ENCODE data around the gene TTC27. TPM values are rescaled to one million over a fixed set of nuclear protein-coding genes. Genes with fewer than 3 reads are reported as not detected.

The TTC27 gene
- 21.0 to 25.1 TPM (median 22.1 TPM) in 3 replicates for total RNA-seq (2021)
- Bru-seq, nascent RNA = percentile 61 among the genes with signal in this experiment
- long read RNA-seq, experiment 1, transcript TTC27-201 (20 exons, 2,876 nt) = major isoform, 80 of 112 reads
- long read RNA-seq, experiment 1, partial matches to known transcripts = 11 of 112 reads
- long read RNA-seq, experiment 1, other reads (novel, unspliced or antisense) = 21 of 112 reads
- long read RNA-seq, experiment 2, partial matches to known transcripts = 9 of 31 reads
- long read RNA-seq, experiment 2, other reads (novel, unspliced or antisense) = 22 of 31 reads
- long read RNA-seq, experiment 3, transcript TTC27-201 (20 exons, 2,876 nt) = major isoform, 27 of 47 reads
- long read RNA-seq, experiment 3, partial matches to known transcripts = 8 of 47 reads
- long read RNA-seq, experiment 3, other reads (novel, unspliced or antisense) = 12 of 47 reads

DNA sequence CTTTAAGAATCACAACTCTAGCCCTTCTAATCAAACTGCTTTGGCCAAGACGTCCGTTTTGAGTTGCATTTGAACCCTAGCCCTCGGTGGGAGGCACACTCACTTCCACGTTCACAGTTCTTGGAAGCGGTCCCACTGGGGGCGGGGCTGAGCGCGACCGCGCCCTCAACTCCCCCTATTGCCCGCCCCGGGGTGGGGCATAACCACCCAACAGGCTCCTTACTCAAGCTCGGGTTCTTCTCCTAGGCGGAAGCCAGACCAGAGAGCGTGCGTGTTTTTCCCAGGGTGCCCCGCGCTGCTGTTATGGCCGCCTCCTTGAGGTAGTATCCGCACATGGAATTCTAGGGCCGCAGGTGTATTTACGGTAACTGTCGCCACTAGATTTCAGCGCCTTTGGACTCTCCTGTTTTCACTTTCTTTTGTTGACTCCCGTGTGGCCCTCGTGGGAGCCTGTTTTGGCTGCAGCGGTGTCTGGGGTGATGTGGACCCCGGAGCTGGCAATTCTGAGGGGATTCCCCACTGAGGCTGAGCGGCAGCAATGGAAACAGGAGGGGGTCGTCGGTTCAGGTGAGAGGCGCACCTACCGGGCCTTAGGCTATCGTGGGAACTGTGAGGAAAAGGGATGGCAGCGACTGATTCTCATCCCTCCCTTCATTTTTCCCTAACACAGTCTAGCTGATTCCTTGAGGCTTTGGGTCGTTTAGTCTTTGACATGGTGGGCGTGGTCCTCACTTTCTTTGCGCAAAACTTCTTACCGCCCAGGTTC is at the start of gene TTC27:
TSS of gene TTC27 (plus strand) at position 237 of the 766 bp plus-strand sequence. CDS start at position 480, 243 bp downstream.
- ATAC-seq (peak; percentile 95), DNase-seq (ENCODE audit: low spot score) (peak; percentile 94)
- Mint-ChIP-seq H3K27me3 (ENCODE audit: low read depth) (no peaks in the 10 kb centered on the region), H3K27ac (peak within 1 kb of the TSS; percentile 97), H3K9me3 (no peaks in the 10 kb centered on the region), H3K36me3 (peaks cover 10% of the 10 kb centered on the region), H3K4me1 (peaks cover 16% of the 10 kb centered on the region), H3K4me3 (peak within 1 kb of the TSS; percentile 88)
- ChIA-PET CTCF (interaction anchor here (0.7 to 2.2 kb wide), 2 partner anchors 91 to 751 kb away, joined by 3 to 5 read pairs; no protein-coding TSS in a partner anchor), POLR2A (interaction anchor here (0.6 to 1.5 kb wide), 2 partner anchors 15 to 37 kb away, joined by 3 read pairs; no protein-coding TSS in a partner anchor)
- TF ChIP-seq NR2C2 (CRISPR knock-in tag; IDR thresholded peaks at IDR 0.05) (no peak), NFE2L1 (CRISPR knock-in tag; IDR thresholded peaks at IDR 0.05) (no peak), ELF4 (CRISPR knock-in tag; IDR thresholded peaks at IDR 0.05; ENCODE audit: low read depth) (no peak), NFATC4 (CRISPR knock-in tag; IDR thresholded peaks at IDR 0.05) (no peak), NFYB (CRISPR knock-in tag; conservative IDR thresholded peaks at IDR 0.05; ENCODE audit: low read depth) (no peak), SMAD4 (CRISPR knock-in tag; IDR thresholded peaks at IDR 0.05) (no peak), JUN (CRISPR knock-in tag; IDR thresholded peaks at IDR 0.05) (no peak), SOX15 (CRISPR knock-in tag; IDR thresholded peaks at IDR 0.05) (no peak), MYBL2 (CRISPR knock-in tag; IDR thresholded peaks at IDR 0.05) (0 out of 2 replicates have a peak, but pooled peaks have one; percentile 21)
- TF ChIP-seq, protein P1, sequence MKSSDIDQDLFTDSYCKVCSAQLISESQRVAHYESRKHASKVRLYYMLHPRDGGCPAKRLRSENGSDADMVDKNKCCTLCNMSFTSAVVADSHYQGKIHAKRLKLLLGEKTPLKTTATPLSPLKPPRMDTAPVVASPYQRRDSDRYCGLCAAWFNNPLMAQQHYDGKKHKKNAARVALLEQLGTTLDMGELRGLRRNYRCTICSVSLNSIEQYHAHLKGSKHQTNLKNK (CRISPR knock-in tag; IDR thresholded peaks at IDR 0.05) = no peak
- TF ChIP-seq, protein P2, sequence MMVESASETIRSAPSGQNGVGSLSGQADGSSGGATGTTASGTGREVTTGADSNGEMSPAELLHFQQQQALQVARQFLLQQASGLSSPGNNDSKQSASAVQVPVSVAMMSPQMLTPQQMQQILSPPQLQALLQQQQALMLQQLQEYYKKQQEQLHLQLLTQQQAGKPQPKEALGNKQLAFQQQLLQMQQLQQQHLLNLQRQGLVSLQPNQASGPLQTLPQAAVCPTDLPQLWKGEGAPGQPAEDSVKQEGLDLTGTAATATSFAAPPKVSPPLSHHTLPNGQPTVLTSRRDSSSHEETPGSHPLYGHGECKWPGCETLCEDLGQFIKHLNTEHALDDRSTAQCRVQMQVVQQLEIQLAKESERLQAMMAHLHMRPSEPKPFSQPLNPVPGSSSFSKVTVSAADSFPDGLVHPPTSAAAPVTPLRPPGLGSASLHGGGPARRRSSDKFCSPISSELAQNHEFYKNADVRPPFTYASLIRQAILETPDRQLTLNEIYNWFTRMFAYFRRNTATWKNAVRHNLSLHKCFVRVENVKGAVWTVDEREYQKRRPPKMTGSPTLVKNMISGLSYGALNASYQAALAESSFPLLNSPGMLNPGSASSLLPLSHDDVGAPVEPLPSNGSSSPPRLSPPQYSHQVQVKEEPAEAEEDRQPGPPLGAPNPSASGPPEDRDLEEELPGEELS (CRISPR knock-in tag; IDR thresholded peaks at IDR 0.05) = no peak
- TF ChIP-seq, protein P3, sequence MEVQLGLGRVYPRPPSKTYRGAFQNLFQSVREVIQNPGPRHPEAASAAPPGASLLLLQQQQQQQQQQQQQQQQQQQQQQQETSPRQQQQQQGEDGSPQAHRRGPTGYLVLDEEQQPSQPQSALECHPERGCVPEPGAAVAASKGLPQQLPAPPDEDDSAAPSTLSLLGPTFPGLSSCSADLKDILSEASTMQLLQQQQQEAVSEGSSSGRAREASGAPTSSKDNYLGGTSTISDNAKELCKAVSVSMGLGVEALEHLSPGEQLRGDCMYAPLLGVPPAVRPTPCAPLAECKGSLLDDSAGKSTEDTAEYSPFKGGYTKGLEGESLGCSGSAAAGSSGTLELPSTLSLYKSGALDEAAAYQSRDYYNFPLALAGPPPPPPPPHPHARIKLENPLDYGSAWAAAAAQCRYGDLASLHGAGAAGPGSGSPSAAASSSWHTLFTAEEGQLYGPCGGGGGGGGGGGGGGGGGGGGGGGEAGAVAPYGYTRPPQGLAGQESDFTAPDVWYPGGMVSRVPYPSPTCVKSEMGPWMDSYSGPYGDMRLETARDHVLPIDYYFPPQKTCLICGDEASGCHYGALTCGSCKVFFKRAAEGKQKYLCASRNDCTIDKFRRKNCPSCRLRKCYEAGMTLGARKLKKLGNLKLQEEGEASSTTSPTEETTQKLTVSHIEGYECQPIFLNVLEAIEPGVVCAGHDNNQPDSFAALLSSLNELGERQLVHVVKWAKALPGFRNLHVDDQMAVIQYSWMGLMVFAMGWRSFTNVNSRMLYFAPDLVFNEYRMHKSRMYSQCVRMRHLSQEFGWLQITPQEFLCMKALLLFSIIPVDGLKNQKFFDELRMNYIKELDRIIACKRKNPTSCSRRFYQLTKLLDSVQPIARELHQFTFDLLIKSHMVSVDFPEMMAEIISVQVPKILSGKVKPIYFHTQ (CRISPR knock-in tag; IDR thresholded peaks at IDR 0.05) = no peak
- TF ChIP-seq, protein P4, sequence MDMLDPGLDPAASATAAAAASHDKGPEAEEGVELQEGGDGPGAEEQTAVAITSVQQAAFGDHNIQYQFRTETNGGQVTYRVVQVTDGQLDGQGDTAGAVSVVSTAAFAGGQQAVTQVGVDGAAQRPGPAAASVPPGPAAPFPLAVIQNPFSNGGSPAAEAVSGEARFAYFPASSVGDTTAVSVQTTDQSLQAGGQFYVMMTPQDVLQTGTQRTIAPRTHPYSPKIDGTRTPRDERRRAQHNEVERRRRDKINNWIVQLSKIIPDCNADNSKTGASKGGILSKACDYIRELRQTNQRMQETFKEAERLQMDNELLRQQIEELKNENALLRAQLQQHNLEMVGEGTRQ (CRISPR knock-in tag; IDR thresholded peaks at IDR 0.05) = no peak
- TF ChIP-seq, protein P5, sequence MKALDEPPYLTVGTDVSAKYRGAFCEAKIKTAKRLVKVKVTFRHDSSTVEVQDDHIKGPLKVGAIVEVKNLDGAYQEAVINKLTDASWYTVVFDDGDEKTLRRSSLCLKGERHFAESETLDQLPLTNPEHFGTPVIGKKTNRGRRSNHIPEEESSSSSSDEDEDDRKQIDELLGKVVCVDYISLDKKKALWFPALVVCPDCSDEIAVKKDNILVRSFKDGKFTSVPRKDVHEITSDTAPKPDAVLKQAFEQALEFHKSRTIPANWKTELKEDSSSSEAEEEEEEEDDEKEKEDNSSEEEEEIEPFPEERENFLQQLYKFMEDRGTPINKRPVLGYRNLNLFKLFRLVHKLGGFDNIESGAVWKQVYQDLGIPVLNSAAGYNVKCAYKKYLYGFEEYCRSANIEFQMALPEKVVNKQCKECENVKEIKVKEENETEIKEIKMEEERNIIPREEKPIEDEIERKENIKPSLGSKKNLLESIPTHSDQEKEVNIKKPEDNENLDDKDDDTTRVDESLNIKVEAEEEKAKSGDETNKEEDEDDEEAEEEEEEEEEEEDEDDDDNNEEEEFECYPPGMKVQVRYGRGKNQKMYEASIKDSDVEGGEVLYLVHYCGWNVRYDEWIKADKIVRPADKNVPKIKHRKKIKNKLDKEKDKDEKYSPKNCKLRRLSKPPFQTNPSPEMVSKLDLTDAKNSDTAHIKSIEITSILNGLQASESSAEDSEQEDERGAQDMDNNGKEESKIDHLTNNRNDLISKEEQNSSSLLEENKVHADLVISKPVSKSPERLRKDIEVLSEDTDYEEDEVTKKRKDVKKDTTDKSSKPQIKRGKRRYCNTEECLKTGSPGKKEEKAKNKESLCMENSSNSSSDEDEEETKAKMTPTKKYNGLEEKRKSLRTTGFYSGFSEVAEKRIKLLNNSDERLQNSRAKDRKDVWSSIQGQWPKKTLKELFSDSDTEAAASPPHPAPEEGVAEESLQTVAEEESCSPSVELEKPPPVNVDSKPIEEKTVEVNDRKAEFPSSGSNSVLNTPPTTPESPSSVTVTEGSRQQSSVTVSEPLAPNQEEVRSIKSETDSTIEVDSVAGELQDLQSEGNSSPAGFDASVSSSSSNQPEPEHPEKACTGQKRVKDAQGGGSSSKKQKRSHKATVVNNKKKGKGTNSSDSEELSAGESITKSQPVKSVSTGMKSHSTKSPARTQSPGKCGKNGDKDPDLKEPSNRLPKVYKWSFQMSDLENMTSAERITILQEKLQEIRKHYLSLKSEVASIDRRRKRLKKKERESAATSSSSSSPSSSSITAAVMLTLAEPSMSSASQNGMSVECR (CRISPR knock-in tag; IDR thresholded peaks at IDR 0.05; ENCODE audit: borderline replicate concordance) = peak; percentile 49; the same call in 1 of the 2 replicates
- TF ChIP-seq, protein P6, sequence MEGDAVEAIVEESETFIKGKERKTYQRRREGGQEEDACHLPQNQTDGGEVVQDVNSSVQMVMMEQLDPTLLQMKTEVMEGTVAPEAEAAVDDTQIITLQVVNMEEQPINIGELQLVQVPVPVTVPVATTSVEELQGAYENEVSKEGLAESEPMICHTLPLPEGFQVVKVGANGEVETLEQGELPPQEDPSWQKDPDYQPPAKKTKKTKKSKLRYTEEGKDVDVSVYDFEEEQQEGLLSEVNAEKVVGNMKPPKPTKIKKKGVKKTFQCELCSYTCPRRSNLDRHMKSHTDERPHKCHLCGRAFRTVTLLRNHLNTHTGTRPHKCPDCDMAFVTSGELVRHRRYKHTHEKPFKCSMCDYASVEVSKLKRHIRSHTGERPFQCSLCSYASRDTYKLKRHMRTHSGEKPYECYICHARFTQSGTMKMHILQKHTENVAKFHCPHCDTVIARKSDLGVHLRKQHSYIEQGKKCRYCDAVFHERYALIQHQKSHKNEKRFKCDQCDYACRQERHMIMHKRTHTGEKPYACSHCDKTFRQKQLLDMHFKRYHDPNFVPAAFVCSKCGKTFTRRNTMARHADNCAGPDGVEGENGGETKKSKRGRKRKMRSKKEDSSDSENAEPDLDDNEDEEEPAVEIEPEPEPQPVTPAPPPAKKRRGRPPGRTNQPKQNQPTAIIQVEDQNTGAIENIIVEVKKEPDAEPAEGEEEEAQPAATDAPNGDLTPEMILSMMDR (IDR thresholded peaks at IDR 0.05) = no peak
- TF ChIP-seq, protein P7, sequence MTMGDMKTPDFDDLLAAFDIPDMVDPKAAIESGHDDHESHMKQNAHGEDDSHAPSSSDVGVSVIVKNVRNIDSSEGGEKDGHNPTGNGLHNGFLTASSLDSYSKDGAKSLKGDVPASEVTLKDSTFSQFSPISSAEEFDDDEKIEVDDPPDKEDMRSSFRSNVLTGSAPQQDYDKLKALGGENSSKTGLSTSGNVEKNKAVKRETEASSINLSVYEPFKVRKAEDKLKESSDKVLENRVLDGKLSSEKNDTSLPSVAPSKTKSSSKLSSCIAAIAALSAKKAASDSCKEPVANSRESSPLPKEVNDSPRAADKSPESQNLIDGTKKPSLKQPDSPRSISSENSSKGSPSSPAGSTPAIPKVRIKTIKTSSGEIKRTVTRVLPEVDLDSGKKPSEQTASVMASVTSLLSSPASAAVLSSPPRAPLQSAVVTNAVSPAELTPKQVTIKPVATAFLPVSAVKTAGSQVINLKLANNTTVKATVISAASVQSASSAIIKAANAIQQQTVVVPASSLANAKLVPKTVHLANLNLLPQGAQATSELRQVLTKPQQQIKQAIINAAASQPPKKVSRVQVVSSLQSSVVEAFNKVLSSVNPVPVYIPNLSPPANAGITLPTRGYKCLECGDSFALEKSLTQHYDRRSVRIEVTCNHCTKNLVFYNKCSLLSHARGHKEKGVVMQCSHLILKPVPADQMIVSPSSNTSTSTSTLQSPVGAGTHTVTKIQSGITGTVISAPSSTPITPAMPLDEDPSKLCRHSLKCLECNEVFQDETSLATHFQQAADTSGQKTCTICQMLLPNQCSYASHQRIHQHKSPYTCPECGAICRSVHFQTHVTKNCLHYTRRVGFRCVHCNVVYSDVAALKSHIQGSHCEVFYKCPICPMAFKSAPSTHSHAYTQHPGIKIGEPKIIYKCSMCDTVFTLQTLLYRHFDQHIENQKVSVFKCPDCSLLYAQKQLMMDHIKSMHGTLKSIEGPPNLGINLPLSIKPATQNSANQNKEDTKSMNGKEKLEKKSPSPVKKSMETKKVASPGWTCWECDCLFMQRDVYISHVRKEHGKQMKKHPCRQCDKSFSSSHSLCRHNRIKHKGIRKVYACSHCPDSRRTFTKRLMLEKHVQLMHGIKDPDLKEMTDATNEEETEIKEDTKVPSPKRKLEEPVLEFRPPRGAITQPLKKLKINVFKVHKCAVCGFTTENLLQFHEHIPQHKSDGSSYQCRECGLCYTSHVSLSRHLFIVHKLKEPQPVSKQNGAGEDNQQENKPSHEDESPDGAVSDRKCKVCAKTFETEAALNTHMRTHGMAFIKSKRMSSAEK (CRISPR knock-in tag; IDR thresholded peaks at IDR 0.05; ENCODE audit: borderline replicate concordance) = no peak

All from WTC11 (cell line).